MCF 10A (cell line): ENCODE results near the gene MVB12B. TPM values are rescaled to one million over a fixed set of nuclear protein-coding genes. Genes with fewer than 3 reads are reported as not detected.

Source experiments
- BruUV-seq: library from RNA; stranded (reverse); fragments of 400-500 nt; replicated peaks from 2 replicates; lab custom pipeline; 2021; lab: Mats Ljungman, UMichigan
- CTCF ChIA-PET: fragments of 300-600 bp; sonication (Branson Sonifier 250); formaldehyde crosslinking; extraction: SDS; loops from one replicate; lab custom pipeline; 2021; ENCODE audit warnings: antibody characterized with exemption, inconsistent platforms; lab: Yijun Ruan, JAX
- POLR2A ChIA-PET: fragments of 300-600, 350-650 bp; sonication (Branson Sonifier 250); formaldehyde crosslinking; extraction: SDS; loops from one replicate; lab custom pipeline; 2020; ENCODE audit warnings: antibody characterized with exemption, inconsistent platforms; lab: Yijun Ruan, JAX
- DNase-seq: peaks from one replicate; pipeline ENCODE4 v3.0.0-alpha.2; 2018; ENCODE audit not compliant: unreplicated experiment
- H3K27ac Mint-ChIP-seq: one replicate; pipeline ENCODE4 v1.8.0; 2022; ENCODE audit warnings: mild to moderate bottlenecking, low read depth, mixed read lengths; ENCODE audit not compliant: unreplicated experiment
- H3K27me3 Mint-ChIP-seq: one replicate; pipeline ENCODE4 v1.8.0; 2022; ENCODE audit warnings: mixed read lengths; ENCODE audit not compliant: insufficient read depth, unreplicated experiment
- H3K36me3 Mint-ChIP-seq: one replicate; pipeline ENCODE4 v1.8.0; 2022; ENCODE audit warnings: mild to moderate bottlenecking, moderate library complexity, mixed read lengths; ENCODE audit not compliant: insufficient read depth, unreplicated experiment
- H3K4me1 Mint-ChIP-seq: one replicate; pipeline ENCODE4 v1.8.0; 2022; ENCODE audit warnings: mixed read lengths; ENCODE audit not compliant: insufficient read depth, unreplicated experiment
- H3K4me3 Mint-ChIP-seq: one replicate; pipeline ENCODE4 v1.8.0; 2022; ENCODE audit warnings: mild to moderate bottlenecking, moderate library complexity, mixed read lengths; ENCODE audit not compliant: unreplicated experiment
- H3K9me3 Mint-ChIP-seq: one replicate; pipeline ENCODE4 v1.8.0; 2022; ENCODE audit warnings: mixed read lengths; ENCODE audit not compliant: unreplicated experiment
- intact Hi-C: fragments of 100-400 bp; cut with micrococcal nuclease; formaldehyde crosslinking; loops from 2 replicates; pipeline ENCODE4 v1.14.1; 2022
- total RNA-seq: library from RNA; stranded (reverse); gene quantifications from 2 replicates; pipeline ENCODE4 v1.2.3, GENCODE V29; 2022
- TF ChIP-seq, protein P1 (sequence below): fragments of 200-600 bp; IDR thresholded peaks from one replicate; pipeline ENCODE4 v1.8.0; 2022; ENCODE audit warnings: antibody characterized with exemption, mild to moderate bottlenecking; ENCODE audit not compliant: unreplicated experiment

MVB12B gene
- total RNA-seq, 1 experiment from 2014 or later = 5.5 TPM

DNA sequence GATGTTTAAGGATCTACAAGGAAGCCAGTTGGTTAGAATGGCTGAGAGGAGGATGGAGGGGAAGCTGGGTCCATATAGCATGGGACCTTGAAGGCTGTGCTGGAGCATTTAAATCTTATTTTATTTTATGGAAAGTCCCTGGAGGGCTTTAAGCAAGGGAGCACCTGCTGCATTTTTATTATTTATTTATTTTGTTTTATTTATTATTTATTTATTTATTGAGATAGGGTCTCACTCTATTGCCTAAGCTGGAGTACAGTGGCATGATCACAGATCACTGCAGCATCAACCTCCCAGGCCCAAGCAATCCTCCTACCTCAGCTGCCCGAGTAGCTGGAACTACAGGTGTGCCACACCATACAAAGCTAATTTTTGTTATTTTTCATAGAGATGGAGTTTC, 4.9 kb upstream of the MVB12B start:
- CTCF ChIA-PET = interaction anchor here (1.8 kb wide), 1 partner anchor 77 kb away, joined by 5 read pairs; no protein-coding TSS in a partner anchor
- BruUV-seq = no TSS peak
- Mint-ChIP-seq H3K9me3 (no peaks in the 10 kb centered on the region), H3K36me3 (no peaks in the 10 kb centered on the region), H3K4me3 (no peak overlapping the region), H3K27ac (no peak overlapping the region), H3K4me1 (no peaks in the 10 kb centered on the region), H3K27me3 (no peaks in the 10 kb centered on the region)
- DNase-seq = no peak
- TF ChIP-seq, protein P1, sequence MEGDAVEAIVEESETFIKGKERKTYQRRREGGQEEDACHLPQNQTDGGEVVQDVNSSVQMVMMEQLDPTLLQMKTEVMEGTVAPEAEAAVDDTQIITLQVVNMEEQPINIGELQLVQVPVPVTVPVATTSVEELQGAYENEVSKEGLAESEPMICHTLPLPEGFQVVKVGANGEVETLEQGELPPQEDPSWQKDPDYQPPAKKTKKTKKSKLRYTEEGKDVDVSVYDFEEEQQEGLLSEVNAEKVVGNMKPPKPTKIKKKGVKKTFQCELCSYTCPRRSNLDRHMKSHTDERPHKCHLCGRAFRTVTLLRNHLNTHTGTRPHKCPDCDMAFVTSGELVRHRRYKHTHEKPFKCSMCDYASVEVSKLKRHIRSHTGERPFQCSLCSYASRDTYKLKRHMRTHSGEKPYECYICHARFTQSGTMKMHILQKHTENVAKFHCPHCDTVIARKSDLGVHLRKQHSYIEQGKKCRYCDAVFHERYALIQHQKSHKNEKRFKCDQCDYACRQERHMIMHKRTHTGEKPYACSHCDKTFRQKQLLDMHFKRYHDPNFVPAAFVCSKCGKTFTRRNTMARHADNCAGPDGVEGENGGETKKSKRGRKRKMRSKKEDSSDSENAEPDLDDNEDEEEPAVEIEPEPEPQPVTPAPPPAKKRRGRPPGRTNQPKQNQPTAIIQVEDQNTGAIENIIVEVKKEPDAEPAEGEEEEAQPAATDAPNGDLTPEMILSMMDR = no peak
- POLR2A ChIA-PET = no interaction called here
- intact Hi-C loops = no loop called here

DNA sequence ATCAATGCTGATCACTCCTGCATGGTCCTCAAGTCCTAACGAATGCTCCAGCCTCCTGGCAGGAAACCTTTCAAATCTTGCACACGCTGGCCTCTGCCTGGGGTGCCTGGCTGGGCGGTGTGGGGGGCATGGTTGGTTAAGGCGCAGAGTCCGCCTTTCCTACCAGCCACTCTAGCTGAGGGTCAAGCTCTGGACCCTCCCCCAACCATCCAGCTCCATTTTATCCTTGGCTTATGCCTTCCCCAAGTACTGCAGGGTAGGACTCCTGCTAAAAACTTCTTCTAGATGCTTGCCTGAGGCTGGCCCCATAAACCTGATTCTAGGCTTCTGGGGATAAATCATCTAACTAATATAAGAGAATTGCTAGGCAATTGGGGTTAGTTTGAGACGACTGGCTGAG, 808 bp upstream of the MVB12B start:
- no TSS peak for BruUV-seq
- intact Hi-C loops = no loop called here
- CTCF ChIA-PET = interaction anchor here (1.0 to 1.2 kb wide), 2 partner anchors 10 to 72 kb away, joined by 3 to 4 read pairs; no protein-coding TSS in a partner anchor
- no peak for DNase-seq
- TF ChIP-seq, protein P1 = no peak
- H3K27me3 Mint-ChIP-seq = no peaks in the 10 kb centered on the region
- no peaks in the 10 kb centered on the region for H3K9me3 Mint-ChIP-seq
- peaks cover 6% of the 10 kb centered on the region for H3K4me1 Mint-ChIP-seq
- peak overlapping the region; percentile 71 for H3K4me3 Mint-ChIP-seq
- H3K36me3 Mint-ChIP-seq = no peaks in the 10 kb centered on the region
- POLR2A ChIA-PET = no interaction called here
- no peak overlapping the region for H3K27ac Mint-ChIP-seq

DNA sequence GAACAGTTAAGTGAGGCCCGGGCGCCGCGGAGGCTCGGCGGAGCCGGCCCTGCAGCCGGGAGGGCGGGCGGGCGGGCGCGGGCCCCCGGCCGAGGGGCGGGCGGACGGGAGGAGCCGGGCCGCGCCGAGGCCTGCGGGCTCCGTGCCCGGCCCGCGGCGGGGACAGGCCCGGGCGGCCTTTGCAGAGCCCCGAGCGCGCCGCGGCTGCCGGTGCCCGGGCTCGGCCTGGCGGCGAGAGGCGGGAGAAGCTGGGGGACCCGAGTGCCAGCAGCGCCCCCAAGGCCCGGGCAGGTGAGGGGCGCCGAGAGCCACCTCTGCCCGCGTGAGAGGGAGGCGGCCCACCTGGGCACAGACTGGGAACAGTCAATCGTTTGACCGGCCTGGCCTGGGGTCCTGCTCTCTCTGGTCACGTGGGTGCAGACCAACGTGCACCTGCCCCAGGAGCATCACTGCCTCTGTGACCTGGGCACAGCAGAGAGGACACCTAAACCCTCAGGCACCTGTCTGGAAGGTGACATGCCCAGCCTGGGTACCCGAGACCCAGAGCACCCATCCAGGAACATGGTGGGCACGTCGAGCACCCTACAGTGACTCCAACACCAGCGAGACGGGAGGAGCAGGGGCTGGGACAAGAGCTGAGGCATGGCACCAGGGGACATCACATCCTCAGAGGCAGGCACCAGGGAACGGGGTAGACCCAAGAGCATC, 531 bp downstream of the MVB12B start:
- BruUV-seq = no TSS peak
- H3K27ac Mint-ChIP-seq = peak overlapping the region; percentile 25
- TF ChIP-seq, protein P1 = no peak
- ChIA-PET CTCF (no interaction called here), POLR2A (interaction anchor here (1.2 to 1.5 kb wide), 2 partner anchors 21 to 64 kb away, joined by 3 read pairs; no protein-coding TSS in a partner anchor)
- no peak for DNase-seq
- H3K4me3 Mint-ChIP-seq = peak overlapping the region; percentile 66
- H3K4me1 Mint-ChIP-seq = peaks cover 6% of the 10 kb centered on the region
- H3K36me3 Mint-ChIP-seq = no peaks in the 10 kb centered on the region
- intact Hi-C loops = no loop called here
- no peaks in the 10 kb centered on the region for H3K27me3 Mint-ChIP-seq
- H3K9me3 Mint-ChIP-seq = no peaks in the 10 kb centered on the region

DNA sequence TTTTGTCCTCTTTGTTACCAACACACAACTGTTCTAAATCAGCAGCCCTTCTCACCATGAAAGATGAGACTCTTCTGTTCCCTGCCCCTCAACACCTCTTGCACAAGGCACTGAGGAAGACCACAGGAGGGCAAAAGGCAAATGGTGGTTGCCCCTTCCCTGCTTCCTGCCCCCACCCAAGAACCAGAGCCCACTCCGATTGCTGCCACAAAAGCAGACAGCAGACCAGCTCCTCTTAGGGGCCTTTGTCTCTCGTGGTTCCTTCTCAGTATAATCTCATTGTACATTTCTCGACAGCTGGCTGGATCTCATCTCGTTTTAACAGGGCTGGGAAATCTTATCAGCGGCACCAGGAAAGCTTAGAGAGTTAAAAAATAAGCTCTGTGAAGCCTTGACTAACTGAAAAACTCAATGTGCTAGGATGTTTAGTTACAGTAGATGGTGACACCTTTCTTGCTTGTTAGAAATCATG, 1.1 kb downstream of the MVB12B start:
- no peaks in the 10 kb centered on the region for H3K36me3 Mint-ChIP-seq
- no peak for DNase-seq
- TSS peak; percentile 38 for BruUV-seq
- H3K4me1 Mint-ChIP-seq = peaks cover 6% of the 10 kb centered on the region
- CTCF ChIA-PET = no interaction called here
- peak overlapping the region; percentile 66 for H3K4me3 Mint-ChIP-seq
- H3K9me3 Mint-ChIP-seq = no peaks in the 10 kb centered on the region
- peak overlapping the region; percentile 25 for H3K27ac Mint-ChIP-seq
- POLR2A ChIA-PET = interaction anchor here (1.2 to 1.5 kb wide), 2 partner anchors 21 to 63 kb away, joined by 3 read pairs; no protein-coding TSS in a partner anchor
- intact Hi-C loops = no loop called here
- no peaks in the 10 kb centered on the region for H3K27me3 Mint-ChIP-seq
- TF ChIP-seq, protein P1 = no peak
